Common myeloid progenitor, CD34-positive (primary cell): ENCODE data around the gene RIMBP3C. TPM values are rescaled to one million over a fixed set of nuclear protein-coding genes. Genes with fewer than 3 reads are reported as not detected.
"Not testable (repeated sequence)": the region's sequence is repeated elsewhere in the genome, so short reads cannot be mapped to it uniquely, and the experiment has no call there.

Source experiments
- CTCF ChIA-PET: fragments of 350-600 bp; sonication (Branson Sonifier 250); formaldehyde crosslinking; loops from one replicate; lab custom pipeline; 2021; ENCODE audit warnings: antibody characterized with exemption; lab: Charles Lee
- POLR2A ChIA-PET: fragments of 350-600 bp; sonication (Branson Sonifier 250); formaldehyde crosslinking; loops from one replicate; lab custom pipeline; 2021; ENCODE audit warnings: antibody characterized with exemption; lab: Charles Lee
- DNase-seq, 3 donors: peaks; one replicate each; pipeline versions ENCODE4 v3.0.0 to v3.0.0-alpha.2; 2013
- H3K27ac ChIP-seq, 2 experiments: 1 replicate in 1 of 2; 2 replicates in 1 of 2; pipeline ENCODE4 v1.7.0; 2013; ENCODE audit warnings: inconsistent platforms in 2 of 2, low read length in 2 of 2, mild to moderate bottlenecking in 2 of 2, low read depth in 1 of 2, moderate library complexity in 1 of 2; ENCODE audit not compliant: severe bottlenecking in 2 of 2, insufficient read depth in 1 of 2, poor library complexity in 1 of 2
- H3K27me3 ChIP-seq, 5 experiments: replicated peaks in 2 of 5; 1 replicate in 3 of 5; 2 replicates in 2 of 5; pipeline versions ENCODE4 v1.6.1 to v1.7.0; 2013; ENCODE audit warnings: low read length in 4 of 5, mild to moderate bottlenecking in 2 of 5, moderate library complexity in 2 of 5, inconsistent platforms in 1 of 5; ENCODE audit not compliant: insufficient read depth in 5 of 5, control insufficient read depth in 4 of 5
- H3K36me3 ChIP-seq, 4 experiments: 1 replicate in 2 of 4; 2 replicates in 2 of 4; pipeline versions ENCODE4 v1.6.1 to v1.7.0; 2013; ENCODE audit warnings: low read length in 3 of 4, control low read depth in 1 of 4, mild to moderate bottlenecking in 1 of 4; ENCODE audit not compliant: control insufficient read depth in 4 of 4, insufficient read depth in 4 of 4
- H3K4me1 ChIP-seq, 4 experiments: 1 replicate in 3 of 4; 2 replicates in 1 of 4; pipeline versions ENCODE4 v1.6.1 to v1.7.1; 2013; ENCODE audit warnings: low read length in 3 of 4, mild to moderate bottlenecking in 3 of 4, control low read depth in 1 of 4, inconsistent platforms in 1 of 4, moderate library complexity in 1 of 4; ENCODE audit not compliant: control insufficient read depth in 4 of 4, insufficient read depth in 4 of 4; ENCODE audit errors: control extremely low read depth in 1 of 4
- H3K4me3 ChIP-seq, 7 experiments: 1 replicate in 4 of 7; 2 replicates in 3 of 7; pipeline versions ENCODE4 v1.5.1 to v1.7.0; 2013; ENCODE audit warnings: mild to moderate bottlenecking in 7 of 7, low read length in 6 of 7, moderate library complexity in 6 of 7, inconsistent platforms in 2 of 7, low read depth in 2 of 7, control low read depth in 1 of 7; ENCODE audit not compliant: insufficient read depth in 4 of 7, control insufficient read depth in 1 of 7; ENCODE audit errors: extremely low read depth in 1 of 7
- H3K9me3 ChIP-seq, 5 experiments: 1 replicate in 4 of 5; 2 replicates in 1 of 5; pipeline versions ENCODE4 v1.6.1 to v1.7.1; 2013; ENCODE audit warnings: low read length in 4 of 5, mild to moderate bottlenecking in 2 of 5, inconsistent platforms in 1 of 5, low read depth in 1 of 5, moderate library complexity in 1 of 5; ENCODE audit not compliant: control insufficient read depth in 4 of 5, insufficient read depth in 2 of 5; ENCODE audit errors: control extremely low read depth in 1 of 5
- WGBS: methylation state at CpG from one replicate; pipeline ENCODE4 v1.1.5; 2013; ENCODE audit not compliant: insufficient coverage; 5-methylcytosine and 5-hydroxymethylcytosine counted together
- polyA plus RNA-seq: library from polyadenylated mRNA; unstranded; fragments of 120-200 nt; gene quantifications from one replicate; pipeline ENCODE4 v1.2.1, GENCODE V29; 2013

The RIMBP3C gene, protein sequence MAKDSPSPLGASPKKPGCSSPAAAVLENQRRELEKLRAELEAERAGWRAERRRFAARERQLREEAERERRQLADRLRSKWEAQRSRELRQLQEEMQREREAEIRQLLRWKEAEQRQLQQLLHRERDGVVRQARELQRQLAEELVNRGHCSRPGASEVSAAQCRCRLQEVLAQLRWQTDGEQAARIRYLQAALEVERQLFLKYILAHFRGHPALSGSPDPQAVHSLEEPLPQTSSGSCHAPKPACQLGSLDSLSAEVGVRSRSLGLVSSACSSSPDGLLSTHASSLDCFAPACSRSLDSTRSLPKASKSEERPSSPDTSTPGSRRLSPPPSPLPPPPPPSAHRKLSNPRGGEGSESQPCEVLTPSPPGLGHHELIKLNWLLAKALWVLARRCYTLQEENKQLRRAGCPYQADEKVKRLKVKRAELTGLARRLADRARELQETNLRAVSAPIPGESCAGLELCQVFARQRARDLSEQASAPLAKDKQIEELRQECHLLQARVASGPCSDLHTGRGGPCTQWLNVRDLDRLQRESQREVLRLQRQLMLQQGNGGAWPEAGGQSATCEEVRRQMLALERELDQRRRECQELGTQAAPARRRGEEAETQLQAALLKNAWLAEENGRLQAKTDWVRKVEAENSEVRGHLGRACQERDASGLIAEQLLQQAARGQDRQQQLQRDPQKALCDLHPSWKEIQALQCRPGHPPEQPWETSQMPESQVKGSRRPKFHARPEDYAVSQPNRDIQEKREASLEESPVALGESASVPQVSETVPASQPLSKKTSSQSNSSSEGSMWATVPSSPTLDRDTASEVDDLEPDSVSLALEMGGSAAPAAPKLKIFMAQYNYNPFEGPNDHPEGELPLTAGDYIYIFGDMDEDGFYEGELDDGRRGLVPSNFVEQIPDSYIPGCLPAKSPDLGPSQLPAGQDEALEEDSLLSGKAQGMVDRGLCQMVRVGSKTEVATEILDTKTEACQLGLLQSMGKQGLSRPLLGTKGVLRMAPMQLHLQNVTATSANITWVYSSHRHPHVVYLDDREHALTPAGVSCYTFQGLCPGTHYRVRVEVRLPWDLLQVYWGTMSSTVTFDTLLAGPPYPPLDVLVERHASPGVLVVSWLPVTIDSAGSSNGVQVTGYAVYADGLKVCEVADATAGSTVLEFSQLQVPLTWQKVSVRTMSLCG (N-terminal part only)
- 0.58 TPM for polyA plus RNA-seq

DNA sequence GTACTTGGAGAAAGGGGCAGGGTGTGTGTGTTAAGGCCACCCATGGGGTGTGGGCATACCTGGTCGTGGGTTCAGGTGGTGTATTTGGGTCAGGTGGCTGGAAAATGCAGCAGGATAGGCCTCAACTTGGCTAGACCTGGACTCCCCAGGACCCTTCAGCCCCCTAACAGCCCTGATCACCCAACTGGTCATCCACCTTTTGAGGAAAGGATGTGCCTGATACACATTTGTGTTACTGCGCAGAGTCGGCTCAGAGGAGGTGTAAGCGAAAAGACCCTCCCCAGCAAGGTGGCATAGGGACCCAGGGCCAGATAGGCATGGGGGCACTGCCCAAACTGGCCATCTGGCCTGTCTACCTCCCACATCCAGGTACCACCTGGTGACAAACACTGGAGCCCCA, at the start of gene RIMBP3C:
Gene RIMBP3C (minus strand): TSS at position 101 of the 400 bp plus-strand sequence. CDS start 485 bp downstream, outside the sequence.
- H3K27ac ChIP-seq, H3K4me3 ChIP-seq, H3K4me1 ChIP-seq, H3K36me3 ChIP-seq, H3K27me3 ChIP-seq, POLR2A ChIA-PET, H3K9me3 ChIP-seq, CTCF ChIA-PET, DNase-seq: not testable (repeated sequence)
- no CpG with 5 or more reads among the region's 4 CpGs for WGBS

DNA sequence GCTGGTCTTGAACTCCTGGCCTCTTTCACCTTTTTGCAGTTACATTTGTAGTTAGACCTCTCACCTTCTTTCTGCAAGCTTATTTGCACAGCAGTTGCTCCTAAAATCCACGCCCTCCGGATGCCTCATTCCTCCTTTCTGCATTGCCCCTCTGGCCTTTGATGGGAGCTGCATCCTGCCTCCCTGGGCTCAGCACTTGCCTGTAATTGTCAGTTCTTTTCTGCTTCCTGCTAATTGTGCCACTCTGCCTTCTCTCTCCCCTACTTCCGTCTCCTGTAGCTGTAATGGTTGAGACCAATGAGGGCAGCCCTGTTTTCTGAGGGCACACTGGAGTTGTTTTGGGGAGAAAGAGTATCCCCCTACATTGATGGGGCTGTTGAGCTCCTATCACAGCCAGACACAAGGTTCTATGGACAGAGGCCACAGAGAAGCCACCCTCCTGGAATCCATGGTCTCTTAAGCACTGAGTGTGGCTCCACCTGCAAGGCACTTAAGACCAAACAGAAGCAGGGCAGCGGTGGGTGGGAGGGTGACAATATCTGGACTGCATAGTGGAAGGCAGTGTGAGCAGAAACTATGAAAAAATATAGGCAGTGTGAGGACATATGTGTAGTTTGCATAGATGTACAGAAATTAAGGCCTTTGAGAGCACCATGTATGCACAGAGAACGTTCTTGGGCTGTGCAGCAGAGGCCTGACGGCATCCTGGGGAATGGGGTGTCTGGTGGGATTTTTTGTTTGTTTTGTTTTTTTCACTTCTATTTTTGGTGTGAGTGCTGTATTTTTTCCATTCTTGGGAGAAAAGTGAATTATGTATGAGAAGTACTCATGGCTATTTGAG, 48.0 kb upstream of the RIMBP3C start:
- WGBS: 96% methylated on average over 3 of the region's 6 CpGs
- ChIA-PET CTCF (interaction anchor here (0.9 to 1.2 kb wide), 2 partner anchors 30 to 32 kb away, joined by 3 read pairs; partner anchors contain the start of gene YDJC), POLR2A (no interaction called here)
- H3K4me1 ChIP-seq: peaks cover 0 to 15% (median 8%) of the 10 kb centered on the region in 4 experiments
- peaks cover 2 to 47% (median 19%) of the 10 kb centered on the region in 4 experiments for H3K36me3 ChIP-seq
- H3K9me3 ChIP-seq: no peaks in the 10 kb centered on the region
- H3K27ac ChIP-seq: peak overlapping the region in 1 of 2 experiments; percentile 14
- no peak overlapping the region for H3K4me3 ChIP-seq
- DNase-seq: no peak
- no peaks in the 10 kb centered on the region for H3K27me3 ChIP-seq

DNA sequence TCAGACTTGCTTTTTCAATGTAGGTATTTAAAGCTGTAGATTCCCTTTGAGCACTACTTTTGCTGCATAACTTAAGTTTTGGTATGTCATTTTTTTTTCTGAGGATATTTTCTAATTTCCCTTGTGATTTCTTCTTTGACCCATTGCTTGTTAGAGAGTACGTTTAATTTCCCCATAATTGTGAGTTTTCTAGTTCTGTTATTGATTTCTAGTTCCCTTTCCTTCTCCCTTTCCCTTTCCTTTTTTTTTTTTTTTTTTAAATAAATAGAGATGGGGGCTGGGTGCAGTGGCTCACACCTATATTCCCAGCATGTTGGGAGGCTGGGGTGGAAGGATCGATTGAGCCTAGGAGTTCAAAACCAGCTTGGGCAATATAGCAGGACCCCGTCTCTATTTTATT, 47.0 kb upstream of the RIMBP3C start:
- ChIA-PET CTCF (interaction anchor here (0.9 to 1.2 kb wide), 3 partner anchors 19 to 32 kb away, joined by 3 read pairs; partner anchors contain the start of gene YDJC), POLR2A (interaction anchor here (0.6 to 1.2 kb wide), 2 partner anchors 30 to 31 kb away, joined by 3 read pairs; no protein-coding TSS in a partner anchor)
- Histone ChIP-seq H3K27me3 (no peaks in the 10 kb centered on the region), H3K9me3 (no peaks in the 10 kb centered on the region), H3K27ac (no peak overlapping the region), H3K4me3 (no peak overlapping the region), H3K36me3 (peaks cover 9 to 56% (median 29%) of the 10 kb centered on the region in 4 experiments), H3K4me1 (peaks cover 0 to 12% (median 8%) of the 10 kb centered on the region in 4 experiments)
- no peak for DNase-seq
- no CpG with 5 or more reads among the region's 3 CpGs for WGBS

DNA sequence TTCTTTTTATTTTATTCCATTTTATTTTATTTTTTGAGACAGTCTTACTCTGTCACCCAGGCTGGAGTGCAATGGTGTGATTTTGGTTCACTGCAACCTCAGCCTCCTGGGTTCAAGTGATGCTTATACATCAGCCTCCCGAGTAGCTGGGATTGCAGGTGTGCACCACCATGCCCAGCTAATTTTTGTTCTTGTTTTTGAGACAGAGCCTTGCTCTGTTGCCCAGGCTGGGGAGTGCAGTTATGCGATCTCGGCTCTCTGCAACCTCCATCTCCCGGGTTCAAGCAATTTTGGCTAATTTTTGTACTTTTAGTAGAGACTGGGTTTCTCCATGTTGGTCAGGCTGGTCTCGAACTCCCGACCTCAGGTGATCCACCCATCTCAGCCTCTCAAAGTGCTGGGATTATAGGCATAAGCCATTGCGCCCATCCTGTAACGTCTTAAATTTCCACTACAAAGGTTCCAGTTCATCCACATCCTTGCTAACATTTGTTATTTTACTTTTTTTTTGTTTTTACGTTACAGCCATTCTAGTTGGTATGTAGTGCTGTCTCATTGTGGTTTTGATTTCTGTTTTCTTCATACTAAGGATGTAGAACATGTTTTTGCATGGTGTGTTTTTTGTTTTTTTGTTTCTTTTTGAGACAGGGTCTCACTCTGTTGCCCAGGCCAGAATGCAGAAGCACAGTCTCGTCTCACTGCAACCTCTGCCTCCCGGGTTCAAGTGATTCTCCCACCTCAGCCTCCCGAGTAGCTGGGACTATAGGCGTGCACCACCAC, 45.3 kb upstream of the RIMBP3C start:
- H3K27me3 ChIP-seq, H3K9me3 ChIP-seq, H3K4me3 ChIP-seq, H3K27ac ChIP-seq, POLR2A ChIA-PET: not testable (repeated sequence)
- peak in 2 of 3 donors; percentile 64 to 77 for DNase-seq
- Histone ChIP-seq H3K4me1 (peaks cover 0 to 23% (median 13%) of the 10 kb centered on the region in 4 experiments), H3K36me3 (peaks cover 9 to 60% (median 31%) of the 10 kb centered on the region in 4 experiments)
- WGBS: 97% methylated on average over 11 of the region's 13 CpGs
- CTCF ChIA-PET: interaction anchor here (2.4 kb wide), 1 partner anchor 10 kb away, joined by 7 read pairs; no protein-coding TSS in a partner anchor

DNA sequence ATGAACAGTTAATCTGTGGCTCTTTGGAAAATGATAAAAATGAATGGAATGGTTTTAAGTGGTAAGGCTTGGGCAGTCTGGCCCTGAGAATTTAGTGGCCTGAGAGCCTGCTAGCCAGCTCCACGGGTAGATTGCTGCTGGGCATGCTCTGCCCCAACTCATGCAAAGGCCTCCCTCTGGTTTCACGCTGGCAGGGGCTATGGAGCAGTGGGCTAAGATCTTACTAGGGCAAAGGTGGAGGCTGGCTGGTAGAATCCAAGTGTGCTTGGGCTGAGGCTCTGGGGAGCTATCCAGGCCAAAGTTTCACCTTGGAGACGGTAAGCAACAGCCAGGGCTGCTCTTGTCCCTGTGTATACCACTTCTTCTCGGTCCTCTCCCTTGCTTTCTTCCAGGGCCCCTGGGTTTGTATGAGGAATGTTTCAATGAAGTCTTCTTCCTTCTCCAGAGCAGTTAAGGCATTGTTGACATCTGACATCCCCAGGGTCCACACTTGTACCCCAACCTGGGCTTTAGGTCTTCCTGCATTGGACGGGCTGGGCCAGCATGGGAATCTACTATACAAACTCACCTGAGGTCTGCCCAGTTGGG, 43.7 kb upstream of the RIMBP3C start:
- no peaks in the 10 kb centered on the region for H3K9me3 ChIP-seq
- H3K4me3 ChIP-seq: no peak overlapping the region
- POLR2A ChIA-PET: no interaction called here
- H3K36me3 ChIP-seq: peaks cover 9 to 69% (median 31%) of the 10 kb centered on the region in 4 experiments
- CTCF ChIA-PET: interaction anchor here (0.9 to 2.4 kb wide), 2 partner anchors 9 to 12 kb away, joined by 3 to 7 read pairs; no protein-coding TSS in a partner anchor
- peak overlapping the region in 1 of 2 experiments; percentile 21 for H3K27ac ChIP-seq
- peaks cover 0 to 35% (median 24%) of the 10 kb centered on the region in 4 experiments for H3K4me1 ChIP-seq
- no peak for DNase-seq
- WGBS: 100% methylated on average over 2 of the region's 5 CpGs
- no peaks in the 10 kb centered on the region for H3K27me3 ChIP-seq
